ENCODE data around the gene YPEL2. TPM values are rescaled to one million over a fixed set of nuclear protein-coding genes. Genes with fewer than 3 reads are reported as not detected.
A peak's percentile ranks its signal among the peaks of the same experiment; 100 is the strongest.

Gene YPEL2
- 30.6 TPM for total RNA-seq (2013)
- 10 to 100 TPM; 21.5 to 63.1 (median 25.1) TPM for polyA plus RNA-seq
- 19.4 and 26.8 TPM in 2 replicates for polyA minus RNA-seq
- total RNA-seq: 28.1 to 130 (median 98.4) reads per million in 11 experiments

GRCh38 chr17:59331129-59331928 is at the start of gene YPEL2:
TSS of gene YPEL2 (plus strand) at chr17:59331655. CDS start at chr17:59353410, 21,755 bp downstream.
- Histone ChIP-seq H2AFZ (ENCODE audit: insufficient read depth, low read depth, low read length, poor library complexity, severe bottlenecking) (peak within 1 kb of the TSS; percentile 88), H3K27ac (ENCODE audit: low read depth in 1 of 2, low read length in 2 of 2) (peak within 1 kb of the TSS; percentile 71 to 90), H3K4me1 (ENCODE audit: control insufficient read depth in 1 of 2, insufficient read depth in 2 of 2, low read length in 2 of 2) (peaks cover 49 to 60% of the 10 kb centered on the region in 2 donors), H3K36me3 (replicated peaks in 1 of 2; ENCODE audit: control insufficient read depth in 1 of 2, insufficient read depth in 2 of 2, low read length in 2 of 2) (no peaks in the 10 kb centered on the region), H3K4me2 (replicated peaks; ENCODE audit: extremely low read depth, low read length, poor library complexity, severe bottlenecking) (peak within 1 kb of the TSS; percentile 79), H4K20me1 (ENCODE audit: insufficient read depth, low read length) (peaks cover 36% of the 10 kb centered on the region), H3K4me3 (replicated peaks in 1 of 3; ENCODE audit: low read depth in 2 of 3, low read length in 3 of 3) (peak within 1 kb of the TSS; percentile 71 to 92 (median 91)), H3K27me3 (ENCODE audit: control insufficient read depth in 2 of 2, insufficient read depth in 2 of 2, low read length in 2 of 2) (no peaks in the 10 kb centered on the region), H3K9me3 (replicated peaks in 1 of 2; ENCODE audit: control insufficient read depth in 1 of 2, insufficient read depth in 1 of 2, low read length in 2 of 2) (no peaks in the 10 kb centered on the region), H3K9ac (ENCODE audit: insufficient read depth, low read length, poor library complexity, severe bottlenecking) (peak within 1 kb of the TSS; percentile 90), H3K79me2 (ENCODE audit: insufficient read depth, low read length) (peaks cover 56% of the 10 kb centered on the region)
- H3K36me3 Mint-ChIP-seq: peaks cover 0 to 3% of the 10 kb centered on the region in 2 donors
- TF ChIP-seq CTCF (IDR thresholded peaks at IDR 0.05): no peak
- intact Hi-C loops (cut with micrococcal nuclease): loop anchor here (5.0 kb wide), 2 partner anchors 41 to 111 kb away; no protein-coding TSS in a partner anchor
- no peaks in the 10 kb centered on the region for H3K27me3 Mint-ChIP-seq (ENCODE audit: low read depth in 3 of 3)
- under 1% methylated on average over 59 of the region's 71 CpGs for WGBS (ENCODE audit: insufficient coverage)
- H3K4me1 Mint-ChIP-seq: peaks cover 68% of the 10 kb centered on the region
- peak within 1 kb of the TSS; percentile 97 to 100 for H3K4me3 Mint-ChIP-seq
- H3K9me3 Mint-ChIP-seq: no peaks in the 10 kb centered on the region
- peak within 1 kb of the TSS; percentile 92 to 98 (median 96) for H3K27ac Mint-ChIP-seq
- DNase-seq: peak; percentile 85 to 91 (median 88)

GRCh38 chr17:59284317-59284716 is 47.1 kb upstream of the YPEL2 start:
- WGBS (ENCODE audit: insufficient coverage): 89% methylated on average over 4 of the region's 4 CpGs
- H3K79me2 ChIP-seq (ENCODE audit: insufficient read depth, low read length): no peaks in the 10 kb centered on the region
- peaks cover 7 to 11% of the 10 kb centered on the region in 2 donors for H3K4me1 ChIP-seq (ENCODE audit: control insufficient read depth in 1 of 2, insufficient read depth in 2 of 2, low read length in 2 of 2)
- peaks cover 0 to 3% (median 0%) of the 10 kb centered on the region in 7 donors for H3K9me3 Mint-ChIP-seq
- H2AFZ ChIP-seq (ENCODE audit: insufficient read depth, low read depth, low read length, poor library complexity, severe bottlenecking): no peak overlapping the region
- H3K27me3 ChIP-seq (ENCODE audit: control insufficient read depth in 2 of 2, insufficient read depth in 2 of 2, low read length in 2 of 2): no peaks in the 10 kb centered on the region
- H3K27me3 Mint-ChIP-seq (ENCODE audit: low read depth in 3 of 3): peaks cover 0 to 3% (median 0%) of the 10 kb centered on the region in 3 donors
- no peak overlapping the region for H3K4me3 ChIP-seq (replicated peaks in 1 of 3; ENCODE audit: low read depth in 2 of 3, low read length in 3 of 3)
- H3K36me3 ChIP-seq (replicated peaks in 1 of 2; ENCODE audit: control insufficient read depth in 1 of 2, insufficient read depth in 2 of 2, low read length in 2 of 2): no peaks in the 10 kb centered on the region
- TF ChIP-seq CTCF (IDR thresholded peaks at IDR 0.05): no peak
- H3K9me3 ChIP-seq (replicated peaks in 1 of 2; ENCODE audit: control insufficient read depth in 1 of 2, insufficient read depth in 1 of 2, low read length in 2 of 2): no peaks in the 10 kb centered on the region
- no peak overlapping the region for H3K4me3 Mint-ChIP-seq
- intact Hi-C loops (cut with micrococcal nuclease): no loop called here
- H3K27ac Mint-ChIP-seq: peak overlapping the region in 3 of 7 donors; percentile 42 to 63 (median 60)
- H3K9ac ChIP-seq (ENCODE audit: insufficient read depth, low read length, poor library complexity, severe bottlenecking): no peak overlapping the region
- peaks cover 0 to 4% of the 10 kb centered on the region in 2 donors for H3K36me3 Mint-ChIP-seq
- H4K20me1 ChIP-seq (ENCODE audit: insufficient read depth, low read length): no peaks in the 10 kb centered on the region
- no peak for DNase-seq
- peaks cover 12% of the 10 kb centered on the region for H3K4me1 Mint-ChIP-seq
- H3K27ac ChIP-seq (ENCODE audit: low read depth in 1 of 2, low read length in 2 of 2): no peak overlapping the region
- H3K4me2 ChIP-seq (replicated peaks; ENCODE audit: extremely low read depth, low read length, poor library complexity, severe bottlenecking): no peak overlapping the region

All from CD14-positive monocyte (primary cell).